Breast epithelium (tissue), 3 donors: ENCODE data around the gene XPA.

ENCODE experiments used
- CTCF ChIP-seq, 3 donors: fragments of 450-650 bp; IDR thresholded peaks; one replicate each; pipeline ENCODE4 v1.5.1; 2016 to 2017; ENCODE audit warnings: antibody characterized with exemption in 3 of 3, mild to moderate bottlenecking in 3 of 3, moderate library complexity in 3 of 3
- POLR2A ChIP-seq: fragments of 450-650 bp; IDR thresholded peaks from one replicate; pipeline ENCODE4 v1.6.1; 2016; ENCODE audit warnings: antibody characterized with exemption, mild to moderate bottlenecking, moderate library complexity
- POLR2AphosphoS5 ChIP-seq, 3 donors: sonication (generic); formaldehyde crosslinking; IDR thresholded peaks; one replicate each; pipeline ENCODE4 v1.6.1; 2017; ENCODE audit warnings: antibody characterized with exemption in 3 of 3

- TF ChIP-seq POLR2AphosphoS5 (IDR thresholded peaks at IDR 0.05): no peak
- TF ChIP-seq CTCF (IDR thresholded peaks at IDR 0.05): no peak
- no peak for TF ChIP-seq POLR2A
Observed at GRCh38 chr9:97672403-97672802, 24.7 kb downstream of the XPA start.
